Choroid plexus epithelial cell (primary cell): ENCODE data around the gene VPS13D.
A peak's percentile ranks its signal among the peaks of the same experiment; 100 is the strongest.

Experiments used
- DNase-seq: peaks from one replicate; pipeline ENCODE4 v3.0.0-alpha.2; 2010; ENCODE audit warnings: low read depth
- H3K4me3 ChIP-seq: 2 replicates; pipeline ENCODE4 v1.5.1; 2011; ENCODE audit warnings: low read depth, mild to moderate bottlenecking, control low read depth, low read length, moderate library complexity
- TF ChIP-seq, protein P1 (sequence below): conservative IDR thresholded peaks from 2 replicates; pipeline ENCODE4 v1.5.1; 2011; ENCODE audit warnings: low read depth, mild to moderate bottlenecking, control low read depth, inconsistent platforms, low read length, moderate library complexity

The VPS13D gene

DNA sequence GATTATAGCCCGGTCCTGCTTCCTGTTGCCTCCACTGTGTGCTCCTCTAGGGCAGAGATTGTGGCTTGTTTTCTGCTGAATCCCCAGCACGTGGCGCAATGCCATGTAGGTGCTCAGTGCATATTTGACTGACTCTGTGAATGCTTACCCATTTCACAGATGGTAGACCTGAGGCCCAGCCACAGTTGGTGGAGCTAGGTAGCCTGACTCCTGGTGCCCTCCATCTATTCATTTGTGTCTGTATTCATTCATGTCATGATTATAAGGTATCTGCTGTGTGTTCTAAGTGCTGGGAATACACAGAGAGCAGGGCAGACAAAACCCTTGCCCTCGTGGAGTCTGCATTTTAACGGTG lies 40.5 kb upstream of the VPS13D start:
- DNase-seq, result no peak
- TF ChIP-seq, protein P1, sequence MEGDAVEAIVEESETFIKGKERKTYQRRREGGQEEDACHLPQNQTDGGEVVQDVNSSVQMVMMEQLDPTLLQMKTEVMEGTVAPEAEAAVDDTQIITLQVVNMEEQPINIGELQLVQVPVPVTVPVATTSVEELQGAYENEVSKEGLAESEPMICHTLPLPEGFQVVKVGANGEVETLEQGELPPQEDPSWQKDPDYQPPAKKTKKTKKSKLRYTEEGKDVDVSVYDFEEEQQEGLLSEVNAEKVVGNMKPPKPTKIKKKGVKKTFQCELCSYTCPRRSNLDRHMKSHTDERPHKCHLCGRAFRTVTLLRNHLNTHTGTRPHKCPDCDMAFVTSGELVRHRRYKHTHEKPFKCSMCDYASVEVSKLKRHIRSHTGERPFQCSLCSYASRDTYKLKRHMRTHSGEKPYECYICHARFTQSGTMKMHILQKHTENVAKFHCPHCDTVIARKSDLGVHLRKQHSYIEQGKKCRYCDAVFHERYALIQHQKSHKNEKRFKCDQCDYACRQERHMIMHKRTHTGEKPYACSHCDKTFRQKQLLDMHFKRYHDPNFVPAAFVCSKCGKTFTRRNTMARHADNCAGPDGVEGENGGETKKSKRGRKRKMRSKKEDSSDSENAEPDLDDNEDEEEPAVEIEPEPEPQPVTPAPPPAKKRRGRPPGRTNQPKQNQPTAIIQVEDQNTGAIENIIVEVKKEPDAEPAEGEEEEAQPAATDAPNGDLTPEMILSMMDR, result no peak

DNA sequence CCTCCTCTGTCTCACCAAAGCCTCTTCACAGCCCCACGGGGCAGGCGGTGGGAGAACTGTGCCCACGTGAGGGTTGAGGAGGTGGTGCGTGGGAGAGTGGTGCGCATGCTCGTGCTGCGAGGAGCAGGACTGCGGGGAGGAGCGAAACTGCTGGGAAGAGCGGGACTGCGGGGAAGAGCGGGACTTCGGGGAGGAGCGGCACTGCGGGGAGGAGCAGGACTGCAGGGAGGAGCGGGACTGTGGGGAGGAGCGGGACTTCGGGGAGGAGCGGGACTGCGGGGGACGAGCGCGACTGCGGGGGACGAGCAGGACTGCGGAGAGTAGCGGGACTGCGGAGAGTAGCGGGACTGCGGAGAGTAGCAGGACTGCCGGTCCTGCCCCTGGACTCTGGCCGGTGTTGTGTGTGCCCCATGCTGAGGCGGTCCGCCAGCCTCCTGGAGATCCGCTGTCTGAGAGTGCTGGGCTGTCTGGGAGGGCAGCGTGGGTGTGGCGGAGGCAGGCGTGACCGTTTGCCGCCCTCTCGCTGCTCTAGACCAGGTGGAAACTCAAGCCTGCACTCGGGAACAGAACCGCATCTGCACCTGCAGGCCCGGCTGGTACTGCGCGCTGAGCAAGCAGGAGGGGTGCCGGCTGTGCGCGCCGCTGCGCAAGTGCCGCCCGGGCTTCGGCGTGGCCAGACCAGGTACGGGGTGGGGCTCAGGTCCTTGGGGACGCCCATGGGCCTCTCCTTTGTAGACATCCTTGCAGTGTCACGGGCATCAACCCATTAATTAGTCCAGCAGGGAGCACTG lies 38.4 kb upstream of the VPS13D start:
- DNase-seq, result no peak
- H3K4me3 ChIP-seq, result no peak overlapping the region

More for the DNA sequence above, 40.5 kb upstream of the VPS13D start:
- no peak overlapping the region for H3K4me3 ChIP-seq

DNA sequence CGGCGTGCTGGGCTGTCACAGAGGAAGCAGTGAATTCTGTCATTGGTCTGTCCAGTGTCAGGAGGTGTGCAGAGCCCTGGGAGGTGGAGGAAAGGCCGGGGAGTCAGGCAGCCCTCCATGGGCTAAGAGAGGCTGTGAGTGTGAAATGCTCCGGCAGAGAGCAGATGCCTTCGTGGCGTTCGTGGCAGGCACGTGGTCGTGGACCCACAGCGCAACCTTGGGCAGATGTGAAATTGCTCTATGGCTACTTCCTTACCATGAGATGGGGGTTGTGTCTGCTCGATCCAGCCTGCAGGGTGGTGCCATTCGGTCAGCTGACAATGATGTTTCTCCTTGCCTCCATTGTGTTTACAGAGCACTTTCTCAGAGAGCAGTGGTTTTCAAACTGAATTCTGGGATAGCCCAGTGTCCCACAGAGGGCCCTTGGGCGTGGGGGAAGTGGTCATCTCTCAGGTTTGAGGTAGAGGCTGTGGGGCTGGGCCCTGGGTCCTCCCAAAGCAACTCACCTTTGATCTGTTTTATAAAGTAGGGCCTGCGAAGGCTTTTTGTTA lies 35.1 kb upstream of the VPS13D start:
- TF ChIP-seq, protein P1, result no peak
- H3K4me3 ChIP-seq, result no peak overlapping the region
- DNase-seq, result no peak

More for the DNA sequence above, 38.4 kb upstream of the VPS13D start:
- TF ChIP-seq, protein P1, result no peak

DNA sequence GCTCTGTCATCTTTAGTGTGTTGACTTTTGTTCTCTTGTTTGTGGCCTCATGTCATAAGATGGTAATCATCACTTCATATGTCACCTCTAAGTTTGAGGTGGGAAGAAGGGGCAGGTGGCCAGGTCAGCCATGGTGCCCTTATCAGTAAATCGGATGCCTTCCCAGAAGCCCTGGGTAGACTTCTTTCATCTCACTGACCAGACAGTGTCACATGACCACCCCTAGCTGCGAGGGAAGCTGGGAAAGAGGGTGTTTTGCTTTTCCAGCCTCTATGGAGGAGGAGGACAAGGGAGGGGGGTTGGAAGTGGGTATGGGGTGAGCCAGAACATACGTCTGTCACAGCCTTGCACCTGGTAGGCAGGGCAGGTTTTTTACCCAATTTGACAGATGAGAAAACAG lies 34.4 kb upstream of the VPS13D start:
- DNase-seq, result no peak
- TF ChIP-seq, protein P1, result no peak
- H3K4me3 ChIP-seq, result no peak overlapping the region

DNA sequence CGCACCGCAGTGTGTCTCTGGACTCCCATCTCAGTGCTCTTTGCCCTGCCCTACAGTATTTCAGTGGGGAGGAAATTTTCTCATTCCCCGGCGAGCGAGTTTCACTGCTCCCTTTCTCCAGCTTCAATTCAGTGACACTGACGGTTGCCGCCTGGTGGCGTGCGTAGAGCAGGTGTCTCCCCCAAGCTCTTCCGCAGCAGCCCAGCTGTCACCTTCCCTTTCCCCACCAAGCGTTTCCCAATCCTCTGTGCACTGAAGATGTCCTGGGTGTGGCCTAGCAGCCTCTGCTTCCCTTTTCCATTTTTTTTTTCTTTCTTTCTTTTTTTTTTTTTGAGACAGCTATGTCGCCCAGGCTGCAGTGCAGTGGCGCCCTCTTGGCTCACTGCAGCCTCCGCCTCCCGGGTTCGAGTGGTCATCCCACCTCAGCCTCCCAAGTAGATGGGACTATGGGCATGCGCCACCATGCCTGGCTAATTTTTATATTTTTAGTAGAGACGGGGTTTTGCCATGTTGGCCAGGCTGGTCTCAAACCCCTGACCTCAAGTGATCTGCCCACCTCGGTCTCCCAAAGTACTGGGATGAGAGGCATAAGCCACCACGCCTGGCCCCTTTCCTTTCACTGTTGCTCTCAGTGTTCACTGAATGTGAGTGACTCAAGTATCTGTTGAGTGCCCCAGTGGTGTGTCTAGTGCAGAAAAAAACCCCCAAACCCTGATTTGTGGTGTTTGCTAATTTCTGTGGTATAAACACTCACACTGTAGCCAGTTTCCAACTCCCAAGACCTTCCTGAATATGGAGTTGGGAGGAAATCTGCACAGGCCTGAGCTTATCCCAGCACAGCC lies 33.0 kb upstream of the VPS13D start:
- DNase-seq, result no peak
- TF ChIP-seq, protein P1, result peak; percentile 23
- no peak overlapping the region for H3K4me3 ChIP-seq

DNA sequence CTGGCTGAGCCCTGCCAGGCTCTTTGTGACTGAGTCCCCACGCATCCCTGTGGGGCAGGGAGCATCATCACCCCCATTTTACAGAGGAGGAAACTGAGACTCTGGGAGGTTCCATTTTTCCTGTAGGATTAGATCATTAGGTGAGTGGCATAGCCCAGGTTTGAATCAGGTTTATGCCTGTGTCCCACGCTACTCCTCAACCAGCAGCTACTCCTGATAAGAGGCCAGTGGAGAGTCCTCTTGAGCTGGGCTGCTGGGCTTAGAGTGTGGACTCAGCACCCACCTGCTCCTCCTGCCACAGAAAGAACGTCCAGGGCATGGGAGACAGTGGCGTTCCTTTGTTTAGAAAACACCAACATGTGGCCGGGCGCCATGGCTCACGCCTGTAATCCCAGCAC lies 32.3 kb upstream of the VPS13D start:
- TF ChIP-seq, protein P1, result no peak
- H3K4me3 ChIP-seq, result no peak overlapping the region
- no peak for DNase-seq
